ENCODE results near the gene FAM118A. TPM values are rescaled to one million over a fixed set of nuclear protein-coding genes. Genes with fewer than 3 reads are reported as not detected.

FAM118A gene
- total RNA-seq, 1 donor from 2014 or later: 59.3 TPM

GRCh38 chr22:45281010-45281409, 28.7 kb upstream of the FAM118A start:
- POLR2A ChIA-PET: interaction anchor here (0.7 kb wide), 1 partner anchor 19 kb away, joined by 4 read pairs; no protein-coding TSS in a partner anchor
- Mint-ChIP-seq H3K4me3 (no peak overlapping the region), H3K27ac (no peak overlapping the region), H3K36me3 (ENCODE audit: low read depth) (no peaks in the 10 kb centered on the region), H3K4me1 (peaks cover 30% of the 10 kb centered on the region), H3K9me3 (no peaks in the 10 kb centered on the region), H3K27me3 (no peaks in the 10 kb centered on the region)
- intact Hi-C loops (cut with micrococcal nuclease): no loop called here
- CTCF ChIA-PET: no interaction called here
- no peak for TF ChIP-seq CTCF (IDR thresholded peaks at IDR 0.05)
- DNase-seq: no peak
- no peak for ATAC-seq (ENCODE audit: low read depth)

GRCh38 chr22:45284705-45285262, 24.9 kb upstream of the FAM118A start, which contains the start of gene UPK3A:
Gene UPK3A (plus strand): TSS chr22:45284949. CDS start chr22:45285014, 65 bp downstream.
- Mint-ChIP-seq H3K36me3 (ENCODE audit: low read depth) (no peaks in the 10 kb centered on the region), H3K9me3 (no peaks in the 10 kb centered on the region), H3K27ac (peak within 1 kb of the TSS; percentile 61), H3K4me1 (peaks cover 57% of the 10 kb centered on the region), H3K4me3 (peak within 1 kb of the TSS; percentile 54), H3K27me3 (no peaks in the 10 kb centered on the region)
- POLR2A ChIA-PET: interaction anchor here (0.6 to 1.9 kb wide), 10 partner anchors 10 to 33 kb away, joined by 3 to 8 read pairs (median 4); partner anchors contain the start of gene FAM118A
- intact Hi-C loops (cut with micrococcal nuclease): loop anchor here (1.0 kb wide), 3 partner anchors 15 to 34 kb away; partner anchors contain the start of gene FAM118A
- no peak for TF ChIP-seq CTCF (IDR thresholded peaks at IDR 0.05)
- ATAC-seq (ENCODE audit: low read depth): peak; percentile 86
- CTCF ChIA-PET: no interaction called here
- peak; percentile 84 for DNase-seq

GRCh38 chr22:45285263-45286058, 24.3 kb upstream of the FAM118A start:
- Mint-ChIP-seq H3K9me3 (no peaks in the 10 kb centered on the region), H3K36me3 (ENCODE audit: low read depth) (no peaks in the 10 kb centered on the region), H3K27me3 (no peaks in the 10 kb centered on the region), H3K4me3 (peak overlapping the region; percentile 54), H3K27ac (peak overlapping the region; percentile 61), H3K4me1 (peaks cover 50% of the 10 kb centered on the region)
- ChIA-PET POLR2A (interaction anchor here (0.9 to 1.9 kb wide), 10 partner anchors 10 to 32 kb away, joined by 3 to 8 read pairs (median 4); partner anchors contain the start of gene FAM118A), CTCF (no interaction called here)
- no peak for TF ChIP-seq CTCF (IDR thresholded peaks at IDR 0.05)
- DNase-seq (no peak), ATAC-seq (ENCODE audit: low read depth) (no peak)
- intact Hi-C loops (cut with micrococcal nuclease): no loop called here

- no peak for ATAC-seq (ENCODE audit: low read depth)
- POLR2A ChIA-PET: interaction anchor here (1.4 to 2.5 kb wide), 6 partner anchors 10 to 30 kb away, joined by 6 to 20 read pairs (median 9); partner anchors contain the start of gene FAM118A
- no peaks in the 10 kb centered on the region for H3K9me3 Mint-ChIP-seq
- H3K27ac Mint-ChIP-seq: peak overlapping the region; percentile 93
- H3K4me3 Mint-ChIP-seq: no peak overlapping the region
- CTCF ChIA-PET: interaction anchor here (0.8 to 1.3 kb wide), 2 partner anchors 15 to 20 kb away, joined by 3 to 4 read pairs; no protein-coding TSS in a partner anchor
- intact Hi-C loops (cut with micrococcal nuclease): no loop called here
- DNase-seq: no peak
- no peaks in the 10 kb centered on the region for H3K27me3 Mint-ChIP-seq
- H3K4me1 Mint-ChIP-seq: peaks cover 50% of the 10 kb centered on the region
- no peaks in the 10 kb centered on the region for H3K36me3 Mint-ChIP-seq (ENCODE audit: low read depth)
- TF ChIP-seq CTCF (IDR thresholded peaks at IDR 0.05): no peak
Measured at GRCh38 chr22:45286854-45287551, 22.7 kb upstream of the FAM118A start.
